ENCODE results near the gene UBE2S.

- TF ChIP-seq, protein P1, sequence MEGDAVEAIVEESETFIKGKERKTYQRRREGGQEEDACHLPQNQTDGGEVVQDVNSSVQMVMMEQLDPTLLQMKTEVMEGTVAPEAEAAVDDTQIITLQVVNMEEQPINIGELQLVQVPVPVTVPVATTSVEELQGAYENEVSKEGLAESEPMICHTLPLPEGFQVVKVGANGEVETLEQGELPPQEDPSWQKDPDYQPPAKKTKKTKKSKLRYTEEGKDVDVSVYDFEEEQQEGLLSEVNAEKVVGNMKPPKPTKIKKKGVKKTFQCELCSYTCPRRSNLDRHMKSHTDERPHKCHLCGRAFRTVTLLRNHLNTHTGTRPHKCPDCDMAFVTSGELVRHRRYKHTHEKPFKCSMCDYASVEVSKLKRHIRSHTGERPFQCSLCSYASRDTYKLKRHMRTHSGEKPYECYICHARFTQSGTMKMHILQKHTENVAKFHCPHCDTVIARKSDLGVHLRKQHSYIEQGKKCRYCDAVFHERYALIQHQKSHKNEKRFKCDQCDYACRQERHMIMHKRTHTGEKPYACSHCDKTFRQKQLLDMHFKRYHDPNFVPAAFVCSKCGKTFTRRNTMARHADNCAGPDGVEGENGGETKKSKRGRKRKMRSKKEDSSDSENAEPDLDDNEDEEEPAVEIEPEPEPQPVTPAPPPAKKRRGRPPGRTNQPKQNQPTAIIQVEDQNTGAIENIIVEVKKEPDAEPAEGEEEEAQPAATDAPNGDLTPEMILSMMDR (IDR thresholded peaks at IDR 0.05), result no peak
- no peak for TF ChIP-seq POLR2A (IDR thresholded peaks at IDR 0.05)
These were observed 34.9 kb upstream of the UBE2S start for GRCh38 chr19:55442372-55442961.
